ENCODE measurements around the gene SLC28A3.
"Not testable (repeated sequence)": the region's sequence is repeated elsewhere in the genome, so short reads cannot be mapped to it uniquely, and the experiment has no call there.

The SLC28A3 gene

GRCh38 chr9:84366683-84367082, 26.1 kb upstream of the SLC28A3 start:
- Histone ChIP-seq H3K79me2 (ENCODE audit: insufficient read depth, low read length) (no peaks in the 10 kb centered on the region), H3K4me1 (ENCODE audit: insufficient read depth, low read length, poor library complexity, severe bottlenecking) (no peaks in the 10 kb centered on the region), H3F3A (ENCODE audit: low read depth) (no peaks in the 10 kb centered on the region), H4K20me1 (ENCODE audit: insufficient read depth, low read length, poor library complexity, severe bottlenecking) (no peaks in the 10 kb centered on the region), H3K4me2 (ENCODE audit: low read depth, low read length, poor library complexity, severe bottlenecking) (no peak overlapping the region), H3K9ac (ENCODE audit: low read depth, low read length, poor library complexity, severe bottlenecking) (no peak overlapping the region), H3K4me3 (ENCODE audit: low read length, poor library complexity, severe bottlenecking) (no peak overlapping the region), H3K9me2 (replicated peaks; ENCODE audit: low read depth, low read length) (no peaks in the 10 kb centered on the region), H2AFZ (ENCODE audit: low read length) (no peak overlapping the region), H3K27me3 (ENCODE audit: insufficient read depth, low read length, poor library complexity, severe bottlenecking) (no peaks in the 10 kb centered on the region), H3K36me3 (ENCODE audit: insufficient read depth, low read length) (no peaks in the 10 kb centered on the region), H3K9me3 (ENCODE audit: insufficient read depth, low read depth, low read length) (no peaks in the 10 kb centered on the region)
- TF ChIP-seq EZH2phosphoT487 (IDR thresholded peaks at IDR 0.05; ENCODE audit: borderline replicate concordance) (no peak), CTCF (conservative IDR thresholded peaks at IDR 0.05; ENCODE audit: low read length) (no peak)

DNA sequence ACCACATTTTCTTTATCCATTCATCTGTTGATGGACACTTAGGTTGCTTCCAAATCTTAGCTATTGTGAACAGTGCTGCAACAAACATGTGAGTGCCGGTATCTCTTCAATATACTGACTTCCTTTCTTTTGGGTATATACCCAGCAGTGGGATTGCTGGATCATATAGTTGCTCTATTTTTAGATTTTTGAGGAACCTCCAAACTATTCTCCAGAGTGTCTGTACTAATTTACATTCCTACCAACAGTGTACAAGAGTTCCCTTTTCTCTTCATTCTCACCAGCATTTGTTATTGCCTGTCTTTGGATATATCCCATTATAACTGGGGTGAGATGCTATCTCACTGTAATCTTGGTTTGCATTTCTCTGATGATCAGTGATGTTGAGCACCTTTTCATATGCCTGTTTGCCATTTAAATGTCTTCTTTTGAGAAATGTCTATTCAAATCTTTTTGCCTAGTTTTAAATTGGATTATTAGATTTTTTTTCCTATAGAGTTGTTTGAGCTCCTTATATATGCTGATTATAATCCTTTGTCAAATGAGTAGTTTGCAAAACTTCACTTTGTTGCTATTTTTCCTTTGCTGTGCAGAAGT, 24.4 kb upstream of the SLC28A3 start:
- not testable (repeated sequence) for H3K4me2 ChIP-seq (ENCODE audit: low read depth, low read length, poor library complexity, severe bottlenecking); H3F3A ChIP-seq (ENCODE audit: low read depth); H3K36me3 ChIP-seq (ENCODE audit: insufficient read depth, low read length); H3K4me1 ChIP-seq (ENCODE audit: insufficient read depth, low read length, poor library complexity, severe bottlenecking); H3K9ac ChIP-seq (ENCODE audit: low read depth, low read length, poor library complexity, severe bottlenecking); H3K9me3 ChIP-seq (ENCODE audit: insufficient read depth, low read depth, low read length); H2AFZ ChIP-seq (ENCODE audit: low read length); H3K79me2 ChIP-seq (ENCODE audit: insufficient read depth, low read length); H3K9me2 ChIP-seq (replicated peaks; ENCODE audit: low read depth, low read length); H3K27me3 ChIP-seq (ENCODE audit: insufficient read depth, low read length, poor library complexity, severe bottlenecking); H4K20me1 ChIP-seq (ENCODE audit: insufficient read depth, low read length, poor library complexity, severe bottlenecking); H3K4me3 ChIP-seq (ENCODE audit: low read length, poor library complexity, severe bottlenecking)

DNA sequence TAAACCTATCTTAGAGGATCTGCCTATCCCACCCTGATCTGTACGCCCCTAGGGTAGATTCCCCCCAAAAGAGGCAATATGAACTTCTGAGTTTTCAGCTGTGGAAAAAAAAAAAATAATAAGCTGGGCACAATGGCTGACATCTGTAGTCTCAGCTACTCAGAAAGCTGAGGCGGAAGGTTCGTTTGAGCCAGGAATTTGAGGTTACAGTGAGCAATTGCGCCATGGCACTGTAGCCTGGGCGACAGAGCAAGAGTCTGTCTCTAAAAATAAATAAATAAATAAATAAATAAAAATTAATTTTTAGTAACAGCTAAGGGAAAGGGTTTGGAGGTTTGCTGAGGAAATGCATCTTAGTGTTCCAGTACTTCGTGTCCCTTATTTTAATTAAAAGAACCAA, 21.1 kb upstream of the SLC28A3 start:
- no peaks in the 10 kb centered on the region for H3K36me3 ChIP-seq (ENCODE audit: insufficient read depth, low read length)
- H3K4me1 ChIP-seq (ENCODE audit: insufficient read depth, low read length, poor library complexity, severe bottlenecking), result no peaks in the 10 kb centered on the region
- H2AFZ ChIP-seq (ENCODE audit: low read length), result no peak overlapping the region
- no peaks in the 10 kb centered on the region for H3K9me3 ChIP-seq (ENCODE audit: insufficient read depth, low read depth, low read length)
- no peaks in the 10 kb centered on the region for H3K9me2 ChIP-seq (replicated peaks; ENCODE audit: low read depth, low read length)
- H3F3A ChIP-seq (ENCODE audit: low read depth), result no peaks in the 10 kb centered on the region
- TF ChIP-seq CTCF (conservative IDR thresholded peaks at IDR 0.05; ENCODE audit: low read length) (no peak), EZH2phosphoT487 (IDR thresholded peaks at IDR 0.05; ENCODE audit: borderline replicate concordance) (no peak)
- H3K4me2 ChIP-seq (ENCODE audit: low read depth, low read length, poor library complexity, severe bottlenecking), result no peak overlapping the region
- no peaks in the 10 kb centered on the region for H4K20me1 ChIP-seq (ENCODE audit: insufficient read depth, low read length, poor library complexity, severe bottlenecking)
- H3K27me3 ChIP-seq (ENCODE audit: insufficient read depth, low read length, poor library complexity, severe bottlenecking), result no peaks in the 10 kb centered on the region
- H3K9ac ChIP-seq (ENCODE audit: low read depth, low read length, poor library complexity, severe bottlenecking), result no peak overlapping the region
- H3K79me2 ChIP-seq (ENCODE audit: insufficient read depth, low read length), result no peaks in the 10 kb centered on the region
- no peak overlapping the region for H3K4me3 ChIP-seq (ENCODE audit: low read length, poor library complexity, severe bottlenecking)

DNA sequence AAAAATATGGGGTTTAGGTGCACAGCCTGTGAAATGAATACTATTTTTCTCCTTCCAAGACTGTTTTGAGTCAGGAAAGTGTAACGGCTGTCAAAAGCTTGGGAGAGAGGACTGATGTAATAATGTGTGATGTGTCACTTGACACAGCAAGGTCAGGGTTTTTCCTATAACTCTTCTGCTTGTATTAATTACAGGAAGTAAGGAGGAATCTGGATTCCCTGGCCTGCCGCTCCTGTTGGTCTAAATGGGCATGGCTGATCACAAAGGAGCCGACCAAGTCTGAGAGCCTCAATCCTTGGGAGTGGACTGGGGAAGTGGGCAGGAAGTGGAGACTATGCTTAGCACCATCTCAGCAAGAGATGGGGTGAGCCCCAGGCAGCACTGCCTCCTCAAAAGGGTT, 16.7 kb upstream of the SLC28A3 start:
- TF ChIP-seq EZH2phosphoT487 (IDR thresholded peaks at IDR 0.05; ENCODE audit: borderline replicate concordance) (no peak), CTCF (conservative IDR thresholded peaks at IDR 0.05; ENCODE audit: low read length) (no peak)
- Histone ChIP-seq H3K9me2 (replicated peaks; ENCODE audit: low read depth, low read length) (no peaks in the 10 kb centered on the region), H3K9ac (ENCODE audit: low read depth, low read length, poor library complexity, severe bottlenecking) (no peak overlapping the region), H3K79me2 (ENCODE audit: insufficient read depth, low read length) (no peaks in the 10 kb centered on the region), H3K9me3 (ENCODE audit: insufficient read depth, low read depth, low read length) (no peaks in the 10 kb centered on the region), H3K4me3 (ENCODE audit: low read length, poor library complexity, severe bottlenecking) (no peak overlapping the region), H3K27me3 (ENCODE audit: insufficient read depth, low read length, poor library complexity, severe bottlenecking) (no peaks in the 10 kb centered on the region), H3K4me2 (ENCODE audit: low read depth, low read length, poor library complexity, severe bottlenecking) (no peak overlapping the region), H2AFZ (ENCODE audit: low read length) (no peak overlapping the region), H3K4me1 (ENCODE audit: insufficient read depth, low read length, poor library complexity, severe bottlenecking) (no peaks in the 10 kb centered on the region), H3F3A (ENCODE audit: low read depth) (no peaks in the 10 kb centered on the region), H4K20me1 (ENCODE audit: insufficient read depth, low read length, poor library complexity, severe bottlenecking) (no peaks in the 10 kb centered on the region), H3K36me3 (ENCODE audit: insufficient read depth, low read length) (no peaks in the 10 kb centered on the region)
